Vagina (tissue), 2 donors: ENCODE results near the gene TNNT3.

Experiments
- CTCF ChIP-seq, 3 experiments: fragments of 450-650 bp in 2 of 3; fragments of 200-600 bp in 1 of 3; sonication (generic) in 1 of 3; IDR thresholded peaks; one replicate each; pipeline ENCODE4 v1.5.1; 2017 to 2019; ENCODE audit warnings: antibody characterized with exemption in 3 of 3, mild to moderate bottlenecking in 2 of 3, moderate library complexity in 2 of 3
- POLR2A ChIP-seq, 2 donors: fragments of 450-650 bp; IDR thresholded peaks; one replicate each; pipeline ENCODE4 v1.6.1; 2017; ENCODE audit warnings: antibody characterized with exemption in 2 of 2, mild to moderate bottlenecking in 2 of 2, moderate library complexity in 2 of 2

GRCh38 chr11:1890856-1891830 is 28.4 kb upstream of the TNNT3 start:
- TF ChIP-seq CTCF (IDR thresholded peaks at IDR 0.05) (no peak), POLR2A (IDR thresholded peaks at IDR 0.05) (no peak)
